ENCODE data around the gene SSU72.

- TF ChIP-seq CTCF (IDR thresholded peaks at IDR 0.05; ENCODE audit: low read depth, low read length) (no peak), MAX (IDR thresholded peaks at IDR 0.05; ENCODE audit: low read depth, low read length) (no peak), POLR2A (IDR thresholded peaks at IDR 0.05; ENCODE audit: extremely low read depth, insufficient read length) (no peak)
These were observed 31.0 kb downstream of the SSU72 start for GRCh38 chr1:1543706-1544099.

Measured in NB4 (cell line).